Astrocyte of the cerebellum (primary cell): ENCODE results near the gene KIRREL3.

Source experiments
- DNase-seq: peaks from one replicate; pipeline ENCODE4 v3.0.0-alpha.2; 2011; ENCODE audit warnings: low read depth
- H3K4me3 ChIP-seq: 2 replicates; pipeline ENCODE4 v1.5.1; 2011; ENCODE audit warnings: mild to moderate bottlenecking, low read depth, low read length, moderate library complexity
- CTCF ChIP-seq: IDR thresholded peaks from 2 replicates; pipeline ENCODE4 v1.5.1; 2012; ENCODE audit warnings: low read length, low read depth, moderate library complexity, mild to moderate bottlenecking; ENCODE audit errors: missing control alignments
- in situ Hi-C: cut with HindIII; loops from 2 replicates; pipeline ENCODE4 v1.10.0; 2017; ENCODE audit warnings: low sequenced_read_pairs

KIRREL3 gene

GRCh38 chr11:126606484-126606883 is 394.1 kb downstream of the KIRREL3 start:
- no peak for DNase-seq
- no peak for TF ChIP-seq CTCF
- no peak overlapping the region for H3K4me3 ChIP-seq
- in situ Hi-C loops: loop anchor here (25.0 kb wide), 1 partner anchor 381 kb away; no protein-coding TSS in a partner anchor

- DNase-seq: no peak
- in situ Hi-C loops: loop anchor here (25.0 kb wide), 1 partner anchor 383 kb away; no protein-coding TSS in a partner anchor
- TF ChIP-seq CTCF: no peak
- no peak overlapping the region for H3K4me3 ChIP-seq
Measured at GRCh38 chr11:126604461-126604860, 396.1 kb downstream of the KIRREL3 start.

GRCh38 chr11:126603486-126603885 is 397.1 kb downstream of the KIRREL3 start:
- no peak for TF ChIP-seq CTCF
- no peak for DNase-seq
- in situ Hi-C loops: loop anchor here (25.0 kb wide), 1 partner anchor 384 kb away; no protein-coding TSS in a partner anchor
- no peak overlapping the region for H3K4me3 ChIP-seq

- in situ Hi-C loops: loop anchor here (25.0 kb wide), 1 partner anchor 384 kb away; no protein-coding TSS in a partner anchor
Measured at GRCh38 chr11:126602993-126603392, 397.6 kb downstream of the KIRREL3 start.

GRCh38 chr11:126602349-126602940 is 398.1 kb downstream of the KIRREL3 start:
- TF ChIP-seq CTCF: no peak
- in situ Hi-C loops: loop anchor here (25.0 kb wide), 1 partner anchor 385 kb away; no protein-coding TSS in a partner anchor
- no peak for DNase-seq
- H3K4me3 ChIP-seq: no peak overlapping the region

More at GRCh38 chr11:126602993-126603392, 397.6 kb downstream of the KIRREL3 start:
- no peak for DNase-seq
- no peak overlapping the region for H3K4me3 ChIP-seq
- no peak for TF ChIP-seq CTCF

- no peak for TF ChIP-seq CTCF
- H3K4me3 ChIP-seq: no peak overlapping the region
- in situ Hi-C loops: loop anchor here (25.0 kb wide), 1 partner anchor 386 kb away; no protein-coding TSS in a partner anchor
- no peak for DNase-seq
Measured at GRCh38 chr11:126601550-126602215, 398.9 kb downstream of the KIRREL3 start.
